Chondrocyte (in vitro differentiated cells): ENCODE measurements around the gene CYB561D2. TPM values are rescaled to one million over a fixed set of nuclear protein-coding genes. Genes with fewer than 3 reads are reported as not detected.

ENCODE experiments used
- DNase-seq: peaks from one replicate; pipeline ENCODE4 v3.0.0; 2021; ENCODE audit warnings: mixed read lengths, low spot score
- H3K27ac Mint-ChIP-seq: one replicate; pipeline ENCODE4 v1.8.0; 2021; ENCODE audit warnings: mild to moderate bottlenecking, moderate library complexity, mixed read lengths; ENCODE audit not compliant: unreplicated experiment
- H3K27me3 Mint-ChIP-seq: 2 replicates; pipeline ENCODE4 v1.8.0; 2021; ENCODE audit warnings: low read depth, mixed read lengths
- H3K36me3 Mint-ChIP-seq: 2 replicates; pipeline ENCODE4 v1.8.0; 2021; ENCODE audit warnings: low read depth, mixed read lengths
- H3K4me1 Mint-ChIP-seq: 2 replicates; pipeline ENCODE4 v1.8.0; 2021; ENCODE audit warnings: low read depth, mild to moderate bottlenecking, mixed read lengths
- H3K4me3 Mint-ChIP-seq: one replicate; pipeline ENCODE4 v1.8.0; 2021; ENCODE audit warnings: mild to moderate bottlenecking, moderate library complexity, mixed read lengths; ENCODE audit not compliant: unreplicated experiment
- H3K9me3 Mint-ChIP-seq: 2 replicates; pipeline ENCODE4 v1.8.0; 2021; ENCODE audit warnings: low read depth, mixed read lengths
- CTCF ChIP-seq: fragments of 200-600 bp; sonication (generic); IDR thresholded peaks from 2 replicates; pipeline ENCODE4 v1.5.0; 2021; ENCODE audit warnings: antibody characterized with exemption, mild to moderate bottlenecking, moderate library complexity
- total RNA-seq: library from RNA; stranded (reverse); gene quantifications from 3 replicates; pipeline ENCODE4 v1.2.1, GENCODE V29; 2021

The CYB561D2 gene
- total RNA-seq, 1 donor from 2014 or later: 18.2 TPM

- Mint-ChIP-seq H3K4me3 (no peak overlapping the region), H3K36me3 (peaks cover 8% of the 10 kb centered on the region), H3K27me3 (no peaks in the 10 kb centered on the region), H3K27ac (no peak overlapping the region), H3K4me1 (peaks cover 24% of the 10 kb centered on the region), H3K9me3 (no peaks in the 10 kb centered on the region)
- TF ChIP-seq CTCF: no peak
- DNase-seq: no peak
Observed at GRCh38 chr3:50314342-50314741, 36.3 kb upstream of the CYB561D2 start.

GRCh38 chr3:50314816-50315215 is 35.8 kb upstream of the CYB561D2 start:
- peaks cover 8% of the 10 kb centered on the region for H3K36me3 Mint-ChIP-seq
- H3K4me3 Mint-ChIP-seq: no peak overlapping the region
- H3K27ac Mint-ChIP-seq: no peak overlapping the region
- H3K27me3 Mint-ChIP-seq: no peaks in the 10 kb centered on the region
- H3K9me3 Mint-ChIP-seq: no peaks in the 10 kb centered on the region
- peaks cover 29% of the 10 kb centered on the region for H3K4me1 Mint-ChIP-seq
- no peak for DNase-seq
- TF ChIP-seq CTCF: no peak

- no peak for TF ChIP-seq CTCF
- no peaks in the 10 kb centered on the region for H3K9me3 Mint-ChIP-seq
- H3K36me3 Mint-ChIP-seq: peaks cover 8% of the 10 kb centered on the region
- no peak overlapping the region for H3K4me3 Mint-ChIP-seq
- H3K4me1 Mint-ChIP-seq: peaks cover 38% of the 10 kb centered on the region
- H3K27me3 Mint-ChIP-seq: no peaks in the 10 kb centered on the region
- DNase-seq: no peak
- H3K27ac Mint-ChIP-seq: no peak overlapping the region
Observed at GRCh38 chr3:50316657-50317242, 33.9 kb upstream of the CYB561D2 start.

GRCh38 chr3:50317300-50317699 is 33.4 kb upstream of the CYB561D2 start:
- Mint-ChIP-seq H3K27ac (no peak overlapping the region), H3K36me3 (peaks cover 8% of the 10 kb centered on the region)

GRCh38 chr3:50318163-50318562 is 32.5 kb upstream of the CYB561D2 start:
- H3K36me3 Mint-ChIP-seq: peaks cover 8% of the 10 kb centered on the region
- H3K27me3 Mint-ChIP-seq: no peaks in the 10 kb centered on the region
- no peak overlapping the region for H3K4me3 Mint-ChIP-seq
- H3K4me1 Mint-ChIP-seq: peaks cover 46% of the 10 kb centered on the region
- H3K27ac Mint-ChIP-seq: no peak overlapping the region
- no peaks in the 10 kb centered on the region for H3K9me3 Mint-ChIP-seq
- no peak for TF ChIP-seq CTCF
- DNase-seq: no peak

More at GRCh38 chr3:50317300-50317699, 33.4 kb upstream of the CYB561D2 start:
- H3K4me3 Mint-ChIP-seq: no peak overlapping the region
- DNase-seq: no peak
- peaks cover 39% of the 10 kb centered on the region for H3K4me1 Mint-ChIP-seq
- no peaks in the 10 kb centered on the region for H3K9me3 Mint-ChIP-seq
- no peak for TF ChIP-seq CTCF
- H3K27me3 Mint-ChIP-seq: no peaks in the 10 kb centered on the region
